ENCODE data around the gene PCDHB6.
"Not testable (repeated sequence)": the region's sequence is repeated elsewhere in the genome, so short reads cannot be mapped to it uniquely, and the experiment has no call there.

PCDHB6 gene

DNA sequence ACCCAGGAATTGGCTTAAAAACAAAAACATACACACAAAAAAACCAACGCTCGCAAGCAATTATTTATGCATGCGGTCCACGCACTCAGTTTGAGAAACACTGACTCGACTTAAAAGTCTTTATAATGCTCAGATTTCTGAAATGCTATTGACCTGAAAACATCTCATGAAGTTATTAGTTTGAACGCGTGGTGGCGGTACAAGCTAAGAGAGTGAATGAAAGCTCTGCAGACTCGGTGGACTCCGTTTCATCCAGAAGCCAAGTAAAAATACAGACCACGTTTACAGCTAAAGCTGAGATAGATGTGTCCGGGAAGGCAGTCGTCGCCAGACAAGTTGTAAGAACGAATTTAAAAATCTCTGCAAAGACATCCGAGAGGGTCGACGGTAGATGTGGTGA, at the start of gene PCDHB6:
PCDHB6 (plus strand) TSS at position 246 of the 400 bp plus-strand sequence. CDS start 201 bp downstream, outside the sequence.
- CTCF ChIA-PET: interaction anchor here (1.0 to 1.9 kb wide), 4 partner anchors 23 to 417 kb away, joined by 5 to 10 read pairs (median 6); partner anchors contain the start of gene PCDHB7
- TF ChIP-seq CTCF (IDR thresholded peaks at IDR 0.05; ENCODE audit: insufficient read depth, low read length, missing control alignments): no peak
- no peak for DNase-seq (ENCODE audit: low read depth, low spot score)
- no peak within 1 kb of the TSS; the same call in 1 of the 2 replicates for H3K4me3 ChIP-seq (ENCODE audit: low read depth, low read length)
- POLR2A ChIA-PET: no interaction called here

- CTCF ChIA-PET: no interaction called here
- no peak for DNase-seq (ENCODE audit: low read depth, low spot score)
These were observed 49.5 kb upstream of the PCDHB6 start, which contains the start of gene PCDHB3 for GRCh38 chr5:141100243-141100805. Gene PCDHB3 (plus strand): TSS chr5:141100473. CDS start chr5:141100650, 177 bp downstream.

GRCh38 chr5:141101059-141101458, 48.8 kb upstream of the PCDHB6 start:
- DNase-seq (ENCODE audit: low read depth, low spot score): no peak
- CTCF ChIA-PET: no interaction called here
- H3K4me3 ChIP-seq (ENCODE audit: low read depth, low read length): no peak overlapping the region
- TF ChIP-seq CTCF (IDR thresholded peaks at IDR 0.05; ENCODE audit: insufficient read depth, low read length, missing control alignments): no peak
- POLR2A ChIA-PET: no interaction called here

More at GRCh38 chr5:141100243-141100805, 49.5 kb upstream of the PCDHB6 start, which contains the start of gene PCDHB3:
- no peak for TF ChIP-seq CTCF (IDR thresholded peaks at IDR 0.05; ENCODE audit: insufficient read depth, low read length, missing control alignments)
- no peak within 1 kb of the TSS for H3K4me3 ChIP-seq (ENCODE audit: low read depth, low read length)
- POLR2A ChIA-PET: no interaction called here

DNA sequence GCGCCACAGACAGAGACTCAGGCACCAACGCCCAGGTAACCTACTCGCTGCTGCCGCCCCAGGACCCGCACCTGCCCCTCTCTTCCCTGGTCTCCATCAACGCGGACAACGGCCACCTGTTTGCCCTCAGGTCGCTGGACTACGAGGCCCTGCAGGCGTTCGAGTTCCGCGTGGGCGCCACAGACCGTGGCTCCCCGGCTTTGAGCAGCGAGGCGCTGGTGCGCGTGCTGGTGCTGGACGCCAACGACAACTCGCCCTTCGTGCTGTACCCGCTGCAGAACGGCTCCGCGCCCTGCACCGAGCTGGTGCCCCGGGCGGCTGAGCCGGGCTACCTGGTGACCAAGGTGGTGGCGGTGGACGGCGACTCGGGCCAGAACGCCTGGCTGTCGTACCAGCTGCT, 47.8 kb upstream of the PCDHB6 start:
- H3K4me3 ChIP-seq (ENCODE audit: low read depth, low read length); DNase-seq (ENCODE audit: low read depth, low spot score); POLR2A ChIA-PET; CTCF ChIA-PET: not testable (repeated sequence)

GRCh38 chr5:141102471-141102870, 47.4 kb upstream of the PCDHB6 start:
- H3K4me3 ChIP-seq (ENCODE audit: low read depth, low read length); CTCF ChIA-PET; POLR2A ChIA-PET; DNase-seq (ENCODE audit: low read depth, low spot score): not testable (repeated sequence)

- POLR2A ChIA-PET: no interaction called here
- TF ChIP-seq CTCF (IDR thresholded peaks at IDR 0.05; ENCODE audit: insufficient read depth, low read length, missing control alignments): no peak
- DNase-seq (ENCODE audit: low read depth, low spot score): no peak
- CTCF ChIA-PET: no interaction called here
- H3K4me3 ChIP-seq (ENCODE audit: low read depth, low read length): no peak overlapping the region
These were observed 44.5 kb upstream of the PCDHB6 start for GRCh38 chr5:141105350-141105749.

DNA sequence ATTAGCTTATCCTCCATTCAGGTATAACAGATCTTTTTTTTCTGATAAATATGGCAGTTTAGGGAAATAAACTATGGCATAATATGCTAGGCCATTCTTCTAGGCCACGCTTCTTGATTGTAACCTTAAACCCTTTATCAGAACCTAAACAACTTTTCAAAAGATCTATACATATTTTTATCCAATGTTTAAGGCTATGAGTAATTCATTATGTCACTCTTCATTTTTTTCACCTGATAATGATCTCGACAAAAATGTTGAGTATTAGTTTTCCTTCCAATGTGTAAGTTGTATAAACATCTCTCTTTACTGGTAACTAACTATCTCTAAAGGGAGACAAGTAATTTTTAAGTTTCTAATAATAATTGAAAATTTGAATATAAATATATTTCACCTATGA, 30.6 kb upstream of the PCDHB6 start:
- CTCF ChIA-PET: no interaction called here
- H3K4me3 ChIP-seq (ENCODE audit: low read depth, low read length): no peak overlapping the region
- POLR2A ChIA-PET: no interaction called here
- DNase-seq (ENCODE audit: low read depth, low spot score): no peak
- TF ChIP-seq CTCF (IDR thresholded peaks at IDR 0.05; ENCODE audit: insufficient read depth, low read length, missing control alignments): no peak

Measured in AG04449 (cell line).